Lung (tissue), 12 donors: ENCODE measurements around the gene TAB3. TPM values are rescaled to one million over a fixed set of nuclear protein-coding genes. Genes with fewer than 3 reads are reported as not detected.

ENCODE experiments used
- ATAC-seq: fragments of 200-7000 bp; cut with Tn5 transposase; one replicate; pipeline ENCODE4 v1.9.1; 2020; ENCODE audit warnings: moderate number of reproducible peaks; ENCODE audit not compliant: insufficient read depth, low FRiP score
- DNase-seq, 3 donors: peaks; one replicate each; pipeline ENCODE4 v3.0.0-alpha.2; 2013 to 2017
- H3K27ac ChIP-seq, 2 donors: one replicate each; pipeline ENCODE4 v1.5.1; 2013; ENCODE audit warnings: mild to moderate bottlenecking in 2 of 2, moderate library complexity in 2 of 2, control low read depth in 1 of 2, inconsistent platforms in 1 of 2, low read depth in 1 of 2, low read length in 1 of 2
- H3K27me3 ChIP-seq, 3 donors: one replicate each; pipeline ENCODE4 v1.5.1; 2013; ENCODE audit warnings: low read length in 2 of 3; ENCODE audit not compliant: control insufficient read depth in 3 of 3, insufficient read depth in 3 of 3
- H3K36me3 ChIP-seq, 4 donors: one replicate each; pipeline ENCODE4 v1.5.1; 2013; ENCODE audit warnings: low read length in 4 of 4, mild to moderate bottlenecking in 1 of 4, moderate library complexity in 1 of 4; ENCODE audit not compliant: control insufficient read depth in 4 of 4, insufficient read depth in 4 of 4
- H3K4me1 ChIP-seq, 5 donors: one replicate each; pipeline ENCODE4 v1.5.1; 2013; ENCODE audit warnings: low read length in 5 of 5, mild to moderate bottlenecking in 2 of 5, moderate library complexity in 1 of 5; ENCODE audit not compliant: control insufficient read depth in 5 of 5, insufficient read depth in 5 of 5
- H3K4me3 ChIP-seq: one replicate; pipeline ENCODE4 v1.5.1; 2013; ENCODE audit warnings: mild to moderate bottlenecking, control low read depth, moderate library complexity
- H3K9ac ChIP-seq, 2 donors: one replicate each; pipeline ENCODE4 v1.5.1; 2013; ENCODE audit warnings: low read length in 2 of 2, control low read depth in 1 of 2; ENCODE audit not compliant: insufficient read depth in 1 of 2
- H3K9me3 ChIP-seq, 4 donors: one replicate each; pipeline ENCODE4 v1.5.1; 2013; ENCODE audit warnings: low read length in 3 of 4, mild to moderate bottlenecking in 1 of 4, moderate library complexity in 1 of 4; ENCODE audit not compliant: control insufficient read depth in 4 of 4, insufficient read depth in 3 of 4
- WGBS, 2 donors: extraction: QIAGEN DNeasy Blood & Tissue Kit; methylation state at CpG; one replicate each; pipeline ENCODE4 v1.1.7; 2013; 5-methylcytosine and 5-hydroxymethylcytosine counted together
- polyA plus RNA-seq, 2 donors: library from polyadenylated mRNA; stranded (reverse); fragments of 200-250 nt; gene quantifications; one replicate each; pipeline ENCODE4 v1.2.1, GENCODE V29; 2013
- total RNA-seq, 2 donors: library from RNA; depleted of rRNA in 1 of 2; stranded (reverse); fragments of >200 nt in 1 of 2; gene quantifications; one replicate each; pipeline ENCODE4 v1.2.1, GENCODE V29; 2014 to 2021
- TF ChIP-seq, protein P1 (sequence below): IDR thresholded peaks from 2 replicates; pipeline ENCODE4 v1.5.1; 2012; ENCODE audit warnings: mild to moderate bottlenecking; ENCODE audit errors: control extremely low read depth, extremely low read depth
- donor health status: control.
- donor health status: control.
- donor health status: Bipolar disorder and iron deficiency.
- donor health status: healthy.
- donor health status: DM: yes; HTN: yes; CAD: no.

The TAB3 gene
- total and polyA plus RNA-seq, 4 donors = 7.6 to 24.8 (median 13.8) TPM

DNA sequence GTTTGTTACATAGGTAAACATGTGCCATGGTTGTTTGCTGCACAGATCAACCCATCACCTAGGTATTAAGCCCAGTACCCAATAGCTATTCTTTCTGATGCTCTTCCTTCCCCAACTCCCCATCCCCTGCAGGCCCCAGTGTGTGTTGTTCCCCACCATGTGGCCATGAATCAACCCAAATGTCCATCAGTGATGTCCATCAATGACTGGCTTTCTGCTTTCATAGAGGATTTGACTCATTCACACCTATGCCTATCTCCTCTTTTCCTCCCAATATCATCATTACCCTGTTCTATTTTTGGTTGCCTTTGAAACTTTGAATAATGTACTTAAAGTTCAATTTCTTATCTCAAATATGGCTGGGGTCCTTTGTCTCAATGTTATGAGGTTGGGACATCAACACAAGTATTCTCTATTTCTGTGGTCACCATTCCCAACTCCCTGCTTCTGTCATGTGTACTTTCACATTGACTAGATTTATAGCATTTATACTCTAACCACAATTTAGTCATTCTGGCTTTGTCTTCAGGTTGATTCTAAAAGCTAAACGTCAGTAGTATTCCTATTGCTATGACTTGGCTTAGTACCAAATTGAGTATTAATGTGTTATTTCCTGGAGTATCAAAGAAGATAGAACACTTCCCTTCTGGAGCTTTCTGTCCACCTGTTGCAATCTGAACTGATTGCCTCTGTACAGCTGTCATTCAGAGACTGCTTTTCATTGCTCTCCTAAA lies 107.2 kb downstream of the TAB3 start:
- TF ChIP-seq, protein P1, sequence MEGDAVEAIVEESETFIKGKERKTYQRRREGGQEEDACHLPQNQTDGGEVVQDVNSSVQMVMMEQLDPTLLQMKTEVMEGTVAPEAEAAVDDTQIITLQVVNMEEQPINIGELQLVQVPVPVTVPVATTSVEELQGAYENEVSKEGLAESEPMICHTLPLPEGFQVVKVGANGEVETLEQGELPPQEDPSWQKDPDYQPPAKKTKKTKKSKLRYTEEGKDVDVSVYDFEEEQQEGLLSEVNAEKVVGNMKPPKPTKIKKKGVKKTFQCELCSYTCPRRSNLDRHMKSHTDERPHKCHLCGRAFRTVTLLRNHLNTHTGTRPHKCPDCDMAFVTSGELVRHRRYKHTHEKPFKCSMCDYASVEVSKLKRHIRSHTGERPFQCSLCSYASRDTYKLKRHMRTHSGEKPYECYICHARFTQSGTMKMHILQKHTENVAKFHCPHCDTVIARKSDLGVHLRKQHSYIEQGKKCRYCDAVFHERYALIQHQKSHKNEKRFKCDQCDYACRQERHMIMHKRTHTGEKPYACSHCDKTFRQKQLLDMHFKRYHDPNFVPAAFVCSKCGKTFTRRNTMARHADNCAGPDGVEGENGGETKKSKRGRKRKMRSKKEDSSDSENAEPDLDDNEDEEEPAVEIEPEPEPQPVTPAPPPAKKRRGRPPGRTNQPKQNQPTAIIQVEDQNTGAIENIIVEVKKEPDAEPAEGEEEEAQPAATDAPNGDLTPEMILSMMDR = no peak
- Histone ChIP-seq H3K4me3 (no peak overlapping the region), H3K4me1 (no peaks in the 10 kb centered on the region), H3K27ac (no peak overlapping the region), H3K9ac (no peak overlapping the region), H3K27me3 (peaks cover 0 to 2% (median 2%) of the 10 kb centered on the region in 3 donors), H3K36me3 (no peaks in the 10 kb centered on the region), H3K9me3 (peaks cover 0 to 6% (median 0%) of the 10 kb centered on the region in 4 donors)
- DNase-seq (no peak), ATAC-seq (no peak)
- WGBS, 2 donors = 5 to 29% methylated on average over 1 of the region's 1 CpG

DNA sequence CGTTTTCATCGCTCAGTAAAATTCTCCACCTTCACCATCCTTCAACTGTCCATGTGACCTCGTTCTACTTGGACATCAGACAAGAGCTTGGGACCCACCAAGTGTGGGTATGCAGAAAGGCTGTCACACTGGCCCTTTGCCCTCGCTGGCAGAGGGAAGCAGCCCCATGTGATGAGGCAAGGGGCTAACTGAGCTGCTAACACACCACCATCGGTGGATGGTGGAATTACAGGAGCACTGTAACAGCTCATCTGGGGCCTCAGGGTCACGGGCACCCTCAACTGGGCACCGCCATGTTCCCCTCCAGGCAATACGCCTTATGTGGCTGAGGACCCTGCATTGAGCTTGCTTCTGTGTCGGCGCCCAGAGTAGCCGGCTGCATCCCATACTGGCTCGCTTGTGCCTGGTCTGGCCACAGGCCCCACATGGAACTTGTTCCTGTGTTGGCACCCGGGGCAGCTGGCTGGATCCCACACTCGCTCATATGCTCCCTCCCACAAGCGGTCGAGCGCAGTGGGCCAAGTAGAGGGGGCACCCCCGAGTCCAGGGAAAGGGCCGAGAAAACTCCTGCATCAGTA lies 109.5 kb downstream of the TAB3 start:
- no peak overlapping the region for H3K4me3 ChIP-seq
- TF ChIP-seq, protein P1 = no peak
- no peaks in the 10 kb centered on the region for H3K36me3 ChIP-seq
- H3K4me1 ChIP-seq = no peaks in the 10 kb centered on the region
- H3K27me3 ChIP-seq = peaks cover 0 to 2% (median 0%) of the 10 kb centered on the region in 3 donors
- no peak overlapping the region for H3K9ac ChIP-seq
- 88 to 97% methylated on average over 19 of the region's 19 CpGs for WGBS, 2 donors
- H3K9me3 ChIP-seq = peaks cover 0 to 6% (median 0%) of the 10 kb centered on the region in 4 donors
- H3K27ac ChIP-seq = no peak overlapping the region
- no peak for ATAC-seq
- DNase-seq = no peak

DNA sequence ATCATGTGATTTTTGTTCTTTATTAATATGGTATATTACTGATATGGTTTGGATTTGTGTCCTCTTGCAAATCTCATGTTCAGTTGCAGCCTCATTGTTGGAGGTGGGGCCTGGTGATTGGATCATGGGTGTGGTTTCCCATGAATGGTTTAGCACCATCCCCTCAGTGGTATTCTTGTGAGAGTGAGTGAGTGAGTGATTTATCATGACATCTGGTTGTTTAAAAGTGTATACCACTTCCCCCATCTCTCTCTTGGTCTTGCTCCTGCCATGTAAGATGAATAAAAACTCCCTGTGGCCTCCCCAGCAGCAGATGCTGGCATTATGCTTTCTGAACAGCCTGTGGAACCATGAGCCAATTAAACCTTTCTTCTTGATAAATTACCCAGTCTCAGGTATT lies 111.5 kb downstream of the TAB3 start:
- DNase-seq (no peak), ATAC-seq (no peak)
- no peak overlapping the region for H3K27ac ChIP-seq
- H3K4me3 ChIP-seq = no peak overlapping the region
- H3K4me1 ChIP-seq = no peaks in the 10 kb centered on the region
- no peaks in the 10 kb centered on the region for H3K36me3 ChIP-seq
- TF ChIP-seq, protein P1 = no peak
- peaks cover 0 to 6% (median 0%) of the 10 kb centered on the region in 4 donors for H3K9me3 ChIP-seq
- no peak overlapping the region for H3K9ac ChIP-seq
- H3K27me3 ChIP-seq = peaks cover 0 to 2% (median 0%) of the 10 kb centered on the region in 3 donors

Other genes with a start within 250 kb of the TAB3 start
- gene GK, start 235.8 kb downstream of the TAB3 start, total RNA-seq = 10 to 100 TPM; 31.2 to 39.0 TPM
- 10 to 100 TPM; 20.2 to 84.0 TPM for gene GK, start 235.8 kb downstream of the TAB3 start, polyA plus RNA-seq
- not detected for gene FTHL17, start 182.8 kb upstream of the TAB3 start, total RNA-seq
- not detected for gene FTHL17, start 182.8 kb upstream of the TAB3 start, polyA plus RNA-seq